Activated CD8-positive, alpha-beta memory T cell treated with anti-CD3 and anti-CD28 coated beads, Interleukin-2, amount 50 U/mL, for 48 hours (primary cell): Measurements from ENCODE around the gene NQO1.
A peak's percentile ranks its signal among the peaks of the same experiment; 100 is the strongest.
"Not testable (repeated sequence)": the region's sequence is repeated elsewhere in the genome, so short reads cannot be mapped to it uniquely, and the experiment has no call there.

Experiments used
- DNase-seq: peaks from one replicate; pipeline ENCODE4 v3.0.0-alpha.2; 2020

NQO1 gene

DNA sequence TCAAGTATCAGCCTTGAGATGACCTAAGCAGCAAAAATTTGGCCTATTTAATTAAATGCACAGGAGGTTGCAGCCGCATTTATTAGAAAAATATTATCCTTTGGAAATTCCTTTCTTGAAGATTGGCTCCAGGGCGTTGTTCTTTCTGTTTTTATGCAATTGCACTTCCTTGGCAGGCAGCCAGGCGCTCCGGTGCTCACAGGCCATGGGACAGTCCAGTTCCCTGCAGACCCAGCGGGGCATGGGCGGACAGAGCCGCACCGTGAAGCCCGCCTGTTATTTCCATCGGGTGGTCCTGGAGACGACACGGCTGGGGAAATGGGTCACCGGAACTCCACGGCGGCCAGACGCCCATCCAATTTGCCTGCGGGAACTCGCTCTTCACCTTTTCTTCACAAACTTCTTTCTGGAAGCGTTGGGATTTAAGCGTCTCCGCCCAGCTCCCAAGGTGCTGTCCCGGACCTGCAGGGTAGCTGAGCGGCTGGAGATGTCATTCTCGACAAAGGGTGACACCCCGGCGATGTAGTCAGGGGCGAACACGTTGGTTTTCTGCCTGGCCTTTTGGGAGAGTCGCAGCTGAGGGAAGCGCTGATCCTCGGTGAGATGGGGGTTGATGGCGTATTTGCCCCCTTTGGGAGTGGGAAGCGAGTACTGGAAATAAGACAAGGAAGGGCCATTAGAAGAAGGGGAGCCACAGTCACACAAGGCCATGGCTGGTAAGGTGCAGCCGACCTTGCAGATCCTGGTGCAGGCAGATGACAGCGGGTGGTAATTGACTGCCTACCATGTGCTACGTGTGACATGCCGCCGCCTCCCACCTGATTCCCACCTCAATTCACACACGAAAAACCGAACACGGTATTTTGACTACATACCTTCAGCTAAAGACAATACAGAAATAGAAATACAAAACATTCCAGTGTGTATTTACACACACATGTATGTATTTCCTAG is 15.9 kb upstream of the NQO1 start:
- no peak for DNase-seq

DNA sequence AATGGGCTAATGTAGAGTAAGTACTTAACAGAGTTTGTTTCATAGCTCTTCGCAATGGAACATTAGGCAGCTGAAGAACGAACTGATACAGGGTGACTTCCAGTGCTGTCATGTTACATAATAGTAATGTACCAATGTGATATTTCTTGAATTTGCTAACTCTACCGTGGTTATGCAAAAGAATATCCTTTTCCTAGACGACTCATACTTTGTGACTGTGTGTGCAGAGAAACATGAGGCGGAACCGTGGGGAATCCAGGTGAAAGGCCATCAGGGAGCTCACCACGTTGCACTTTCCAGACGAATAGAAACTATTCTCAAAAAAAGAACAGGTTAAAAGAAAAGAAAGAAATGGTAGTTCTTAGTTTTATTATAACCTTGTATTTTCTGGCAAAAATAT is 15.2 kb upstream of the NQO1 start:
- DNase-seq = no peak

DNA sequence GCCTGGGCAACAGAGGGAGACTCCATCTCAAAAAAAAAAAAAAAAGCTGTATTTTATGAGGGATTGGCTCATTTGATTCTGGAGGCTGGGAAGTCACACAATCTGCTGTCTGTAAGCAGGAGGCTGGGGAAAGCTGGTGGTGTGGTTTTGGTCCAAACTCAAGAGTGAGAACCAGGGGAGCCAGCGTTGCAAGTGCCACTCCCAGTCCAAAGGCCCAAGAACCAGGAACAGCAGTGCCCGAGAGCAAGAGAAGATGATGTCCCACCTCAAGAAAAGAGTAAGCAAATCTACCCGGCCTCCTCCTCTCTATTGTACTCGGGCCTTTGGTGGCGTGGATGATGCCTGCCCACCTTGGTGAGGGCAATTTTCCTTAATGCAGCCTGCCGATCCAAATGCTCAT is 5.7 kb upstream of the NQO1 start:
- no peak for DNase-seq

DNA sequence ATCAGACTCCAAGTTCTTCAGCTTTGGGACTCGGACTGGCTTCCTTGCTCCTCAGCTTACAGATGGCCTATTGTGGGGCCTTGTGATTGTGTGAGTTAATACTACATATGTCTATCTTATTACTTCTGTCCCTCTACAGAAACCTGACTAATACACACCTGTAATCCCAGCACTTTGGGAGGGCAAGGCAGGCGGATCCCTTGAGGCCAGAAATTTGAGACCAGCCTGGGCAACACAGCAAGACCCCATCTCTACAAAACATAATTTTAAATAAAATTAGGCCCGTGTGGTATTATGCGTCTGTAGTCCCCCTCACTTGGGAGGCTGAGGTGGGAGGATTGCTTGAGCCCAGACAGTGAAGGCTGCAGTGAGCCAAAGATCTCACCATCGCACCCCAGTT is 4.9 kb upstream of the NQO1 start:
- not testable (repeated sequence) for DNase-seq

DNA sequence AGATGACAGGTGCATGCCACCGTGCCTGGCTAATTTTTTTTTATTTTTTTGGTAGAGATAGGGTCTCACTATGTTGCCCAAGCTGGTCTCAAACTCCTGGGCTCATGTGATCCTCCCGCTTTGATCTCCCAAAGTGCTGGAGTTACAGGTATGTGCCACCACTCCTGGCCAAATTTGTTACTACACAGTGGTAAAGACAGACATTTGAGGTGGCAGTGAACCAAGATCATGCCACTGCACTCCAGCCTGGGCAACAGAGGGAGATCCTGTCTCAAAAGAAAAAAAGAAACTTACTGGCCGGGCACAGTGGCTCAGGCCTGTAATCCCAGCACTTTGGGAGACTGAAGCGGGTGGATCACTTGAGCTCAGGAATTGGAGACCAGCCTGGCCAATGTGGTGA is 2.7 kb upstream of the NQO1 start:
- DNase-seq = not testable (repeated sequence)

DNA sequence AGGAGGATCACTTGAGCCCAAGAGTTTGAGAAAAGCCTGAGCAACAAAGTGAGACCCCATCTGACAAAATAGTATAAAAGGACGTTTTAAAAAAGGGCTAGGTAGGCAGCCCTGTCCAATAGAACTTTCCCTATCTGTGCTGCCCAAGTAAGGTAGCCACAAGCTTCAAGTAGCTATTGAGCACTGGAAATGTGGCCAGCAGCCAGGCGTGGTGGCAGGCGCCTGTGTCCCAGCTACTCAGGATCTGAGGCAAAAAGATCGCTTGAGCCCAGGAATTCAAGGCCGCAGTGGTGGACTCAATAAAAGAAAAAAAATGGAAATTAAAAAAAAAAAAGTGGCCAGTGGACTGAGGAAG is 1.5 kb upstream of the NQO1 start:
- no peak for DNase-seq

DNA sequence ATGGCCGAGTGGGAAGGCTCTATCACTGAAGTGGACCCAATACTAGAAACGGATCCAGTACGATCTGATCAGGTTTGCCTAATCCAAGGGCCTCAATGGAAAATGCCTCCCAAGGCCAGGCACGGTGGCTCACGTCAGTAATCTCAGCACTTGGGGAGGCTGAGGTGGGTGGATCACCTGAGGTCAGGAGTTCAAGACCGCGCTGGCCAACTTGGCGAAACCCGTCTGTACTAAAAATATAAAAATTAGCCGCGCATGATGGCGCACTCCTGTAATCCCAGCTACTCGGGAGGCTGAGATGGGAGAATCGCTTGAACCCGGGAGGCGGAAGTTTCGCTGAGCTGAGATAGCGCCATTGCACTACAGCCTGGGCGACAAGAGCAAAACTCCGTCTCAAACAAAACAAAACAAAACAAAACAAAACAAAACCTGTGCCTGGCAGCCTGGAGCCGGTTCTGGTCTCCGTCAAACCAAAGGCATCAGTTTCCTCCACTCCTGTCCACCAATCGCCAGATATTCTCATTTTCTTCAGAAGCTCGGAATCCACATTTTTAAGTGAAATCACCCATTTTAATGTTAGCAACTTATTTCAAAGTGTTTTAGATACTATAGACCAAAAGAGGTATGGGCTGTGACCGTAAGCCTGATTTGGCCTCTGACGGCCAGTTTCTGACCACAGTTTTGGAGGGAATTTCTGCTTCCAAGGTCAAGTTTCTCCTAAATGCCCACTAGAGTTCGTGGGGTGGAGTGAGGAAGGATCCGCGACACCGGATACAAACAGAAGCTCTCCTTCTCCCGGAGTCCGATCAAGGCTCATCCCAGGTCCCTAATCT is 664 bp downstream of the NQO1 start:
- no peak for DNase-seq

DNA sequence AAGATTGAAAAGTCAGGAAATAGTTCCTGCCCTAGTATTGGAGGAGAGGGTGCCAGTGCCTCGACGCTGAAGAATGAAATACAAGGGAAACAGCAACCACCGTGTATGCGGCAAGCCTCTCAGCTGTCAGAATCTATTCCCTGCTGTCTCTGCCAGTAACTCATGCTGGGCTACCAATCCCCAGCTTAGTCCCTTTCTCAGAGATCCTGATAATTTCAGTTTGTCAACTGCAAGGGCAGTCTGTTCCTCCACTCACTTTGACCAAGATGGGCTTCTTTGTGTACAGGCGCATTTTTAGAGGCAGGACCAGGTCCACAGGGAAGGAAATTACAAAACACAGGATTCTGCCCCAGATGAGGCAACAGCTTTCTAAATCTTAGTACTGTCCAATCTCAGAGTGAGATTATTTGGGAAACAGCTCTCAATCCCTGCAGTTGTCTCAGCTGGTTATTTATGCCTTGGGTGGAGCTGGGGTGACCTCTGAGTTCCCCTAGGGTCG is 1.3 kb downstream of the NQO1 start:
- DNase-seq = no peak

DNA sequence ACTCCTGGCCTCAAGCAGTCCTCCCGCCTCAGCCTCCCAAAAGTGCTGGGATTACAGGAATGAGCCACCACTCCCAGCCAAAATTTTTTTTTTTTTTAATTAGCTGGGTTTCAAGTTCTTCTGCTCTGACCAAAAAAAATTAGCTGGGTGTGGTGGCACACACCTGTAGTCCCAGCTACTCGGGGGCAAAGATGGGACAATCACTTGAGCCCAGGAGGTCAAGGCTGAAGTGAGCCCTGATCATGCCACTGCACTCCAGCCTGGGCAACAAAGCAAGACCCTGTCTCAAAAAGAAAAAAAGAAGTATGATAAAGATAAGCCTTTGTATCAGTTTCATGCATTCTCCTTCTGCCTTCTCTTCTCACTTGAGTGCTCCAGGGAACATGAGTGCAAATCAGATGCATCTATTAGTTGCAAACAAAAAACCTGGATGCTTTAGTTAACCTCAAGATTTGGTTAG is 1.9 kb downstream of the NQO1 start:
- peak; percentile 25 for DNase-seq

DNA sequence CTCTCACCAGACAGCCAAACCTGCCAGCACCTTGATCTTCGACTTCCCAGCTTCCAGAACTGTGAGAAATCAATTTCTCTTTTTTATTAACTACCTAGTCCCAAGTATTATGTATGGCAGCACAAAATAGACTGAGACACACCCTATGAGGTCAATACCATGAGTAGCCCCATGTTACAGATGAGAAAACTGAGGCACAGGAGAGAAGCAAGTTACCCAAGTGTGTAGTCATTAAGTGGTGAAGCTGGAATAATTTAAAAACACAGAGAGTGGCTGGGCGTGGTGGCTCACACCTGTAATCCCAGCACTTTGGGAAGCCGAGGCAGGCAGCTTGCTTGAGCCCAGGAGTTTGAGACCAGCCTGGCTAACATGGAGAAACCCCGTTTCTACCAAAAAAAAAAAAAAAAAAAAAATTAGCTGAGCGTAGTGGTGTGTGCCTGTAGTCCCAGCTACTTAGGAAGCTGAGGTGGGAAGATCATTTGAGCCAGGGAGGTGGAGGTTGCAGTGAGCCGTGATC is 4.9 kb downstream of the NQO1 start:
- DNase-seq = no peak

DNA sequence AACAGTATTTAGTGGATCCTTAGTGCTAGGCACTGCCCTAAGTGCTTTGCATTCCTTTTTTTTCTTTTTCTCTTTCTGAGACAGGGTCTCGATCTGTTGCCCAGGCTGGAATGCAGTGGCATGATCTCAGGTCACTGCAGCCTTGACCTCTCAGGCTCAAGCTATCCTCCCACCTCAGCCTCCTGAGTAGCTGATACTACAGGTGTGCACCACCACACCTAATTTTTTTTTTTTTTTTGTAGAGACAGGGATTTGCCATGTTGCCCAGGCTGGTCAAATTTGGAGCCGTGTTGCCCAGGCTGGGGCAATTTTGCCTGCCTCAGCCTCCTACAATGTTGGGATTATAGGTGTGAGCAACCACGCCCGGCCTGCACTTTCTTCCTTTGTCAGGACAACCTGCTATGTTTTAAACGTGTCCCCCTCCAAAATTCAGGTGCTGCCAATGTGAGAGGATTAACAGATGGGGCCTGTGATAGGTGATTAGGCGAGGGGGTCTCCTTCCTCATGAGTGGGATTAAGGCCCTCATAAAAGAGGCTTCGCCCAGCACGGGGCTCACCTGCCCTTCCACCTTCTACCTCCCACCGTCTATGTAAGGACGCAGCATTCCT is 5.4 kb downstream of the NQO1 start:
- peak; percentile 36 for DNase-seq

DNA sequence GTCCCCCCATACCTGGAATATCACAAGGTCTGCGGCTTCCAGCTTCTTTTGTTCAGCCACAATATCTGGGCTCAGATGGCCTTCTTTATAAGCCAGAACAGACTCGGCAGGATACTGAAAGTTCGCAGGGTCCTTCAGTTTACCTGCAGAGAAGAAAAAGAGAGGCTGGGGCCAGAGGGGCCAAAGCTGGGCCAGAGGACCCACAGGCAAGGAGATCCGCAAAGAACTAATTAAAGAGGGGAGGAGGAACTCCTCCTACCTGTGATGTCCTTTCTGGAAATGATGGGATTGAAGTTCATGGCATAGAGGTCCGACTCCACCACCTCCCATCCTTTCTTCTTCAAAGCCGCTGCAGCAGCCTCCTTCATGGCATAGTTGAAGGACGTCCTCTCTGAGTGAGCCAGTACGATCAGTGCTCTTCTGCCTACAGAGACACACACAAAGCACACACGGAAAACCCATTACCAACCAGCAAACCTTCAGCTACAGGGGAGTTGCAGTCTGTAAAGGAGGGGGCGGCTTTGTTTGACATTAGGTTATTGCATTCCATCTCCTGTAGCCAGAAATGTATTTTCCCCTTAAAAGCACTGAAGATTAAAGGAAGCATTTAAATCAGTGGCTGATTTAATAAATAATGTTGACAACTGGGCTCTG is 8.1 kb downstream of the NQO1 start:
- no peak for DNase-seq

DNA sequence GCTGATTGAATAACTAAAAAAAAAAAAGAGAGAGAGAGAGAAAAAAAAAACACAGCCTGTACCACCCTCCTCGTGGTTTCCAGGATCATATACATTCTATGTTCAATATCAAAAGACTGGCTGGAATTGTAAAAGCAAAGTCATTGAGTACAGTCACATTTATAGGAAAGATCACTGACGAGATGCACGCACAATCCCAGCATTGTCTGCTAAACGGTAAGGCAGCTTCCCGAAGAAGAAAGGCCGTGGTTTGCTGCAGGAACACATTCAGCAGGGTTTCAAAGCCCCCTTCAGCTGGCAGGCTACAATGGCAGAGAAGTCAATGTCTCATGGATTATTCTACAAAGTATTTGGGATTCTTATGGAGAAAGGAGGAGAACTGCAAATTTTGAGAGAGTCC is 9.3 kb downstream of the NQO1 start:
- no peak for DNase-seq

DNA sequence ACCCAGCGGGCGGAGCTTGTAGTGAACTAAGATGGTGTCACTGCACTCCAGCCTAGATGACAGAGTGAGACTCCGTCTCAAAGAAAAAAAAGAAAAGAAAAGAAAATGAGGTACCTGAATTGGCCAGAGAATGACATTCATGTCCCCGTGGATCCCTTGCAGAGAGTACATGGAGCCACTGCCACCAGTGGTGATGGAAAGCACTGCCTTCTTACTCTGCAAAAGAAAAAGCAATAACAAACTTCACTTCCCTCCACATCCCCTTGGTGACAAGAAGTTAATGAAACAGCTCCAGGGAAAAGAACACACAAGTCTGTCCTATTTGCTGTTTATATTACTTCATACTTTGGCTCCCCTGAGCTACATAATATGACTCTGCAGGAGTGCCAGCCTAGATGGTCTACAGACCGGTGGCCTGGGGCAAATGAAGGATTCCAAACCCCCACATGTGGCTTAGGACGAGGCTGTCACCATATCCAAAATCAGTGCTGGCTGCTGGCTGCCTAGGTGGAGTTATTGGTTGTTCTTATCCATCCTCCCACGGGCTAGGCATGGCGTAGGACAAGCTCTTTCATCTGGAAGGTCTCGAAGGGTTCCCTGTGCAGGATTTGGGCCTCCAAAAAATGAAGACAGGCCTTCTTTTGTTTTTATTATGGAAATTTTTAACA is 13.3 kb downstream of the NQO1 start:
- DNase-seq = peak; percentile 30

DNA sequence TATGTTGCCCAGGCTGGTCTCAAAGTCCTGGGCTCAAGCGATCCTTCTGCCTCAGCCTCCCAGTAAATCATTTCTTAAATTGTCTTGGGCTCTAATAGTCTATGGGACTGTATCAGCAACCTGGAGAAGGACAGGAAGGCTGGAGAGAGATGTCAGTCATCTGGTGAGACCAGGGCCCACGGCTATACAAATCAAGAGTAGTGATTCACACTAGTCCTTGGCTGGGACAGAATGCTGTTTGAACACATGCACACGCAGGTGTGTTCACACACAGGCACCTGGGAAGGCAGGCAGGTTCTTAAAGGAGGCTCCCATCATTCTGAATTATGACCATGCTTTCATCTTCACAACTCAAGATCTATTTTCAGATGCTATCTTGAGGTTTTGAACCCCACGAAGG is 14.1 kb downstream of the NQO1 start:
- DNase-seq = peak; percentile 34

DNA sequence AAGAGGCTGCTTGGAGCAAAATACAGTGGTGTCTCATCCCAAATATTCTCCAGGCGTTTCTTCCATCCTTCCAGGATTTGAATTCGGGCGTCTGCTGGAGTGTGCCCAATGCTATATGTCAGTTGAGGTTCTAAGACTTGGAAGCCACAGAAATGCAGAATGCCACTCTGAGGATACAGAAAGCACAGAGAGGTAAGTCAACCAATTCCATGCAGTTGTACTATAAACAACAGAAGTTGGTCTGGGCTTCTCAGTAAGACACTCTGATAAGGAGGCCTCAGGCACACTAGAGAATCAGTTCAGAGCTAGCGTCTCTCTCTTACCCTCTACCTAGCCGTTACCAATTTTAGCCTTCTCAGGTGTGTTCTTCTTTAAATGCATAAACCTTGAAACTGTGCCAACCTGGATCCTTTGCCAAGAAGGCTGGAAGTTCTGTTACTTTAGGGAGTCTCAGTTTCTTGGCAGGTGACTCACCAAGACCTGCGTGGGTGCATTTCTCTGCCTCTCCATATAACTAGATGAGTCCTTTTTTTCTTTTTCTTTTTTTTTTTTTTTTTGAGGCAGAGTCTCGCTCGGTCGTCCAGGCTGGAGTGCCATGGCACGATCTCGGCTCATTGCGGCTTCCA is 15.1 kb downstream of the NQO1 start:
- peak; percentile 30 for DNase-seq

DNA sequence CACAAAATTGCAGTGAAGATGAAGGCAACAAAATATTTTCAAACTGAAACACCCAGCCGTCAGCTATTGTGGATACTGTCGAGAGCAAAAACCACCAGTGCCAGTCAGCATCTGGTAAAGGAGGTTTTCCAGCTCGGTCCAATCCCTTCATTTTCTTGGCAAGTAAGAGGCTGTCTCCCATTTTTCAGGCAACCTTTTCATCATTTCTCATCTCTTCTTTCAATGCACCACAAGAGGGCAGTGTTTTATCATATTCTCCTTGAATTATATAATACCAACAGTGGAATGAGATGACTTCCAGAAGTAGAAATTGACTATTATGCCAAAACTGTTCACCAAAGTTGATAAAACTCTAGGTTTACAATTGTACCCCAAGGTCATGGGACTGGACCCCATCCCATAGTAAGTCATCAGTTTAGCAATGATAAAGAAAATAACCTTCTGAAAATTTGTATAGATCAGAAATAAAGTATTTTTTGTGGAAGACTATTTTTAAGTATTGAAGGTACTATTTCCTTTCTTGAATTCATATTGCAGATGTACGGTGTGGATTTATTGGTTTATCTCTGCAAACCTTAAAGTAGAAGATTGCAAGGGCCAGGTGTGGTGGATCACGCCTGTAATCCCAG is 16.8 kb downstream of the NQO1 start:
- peak; percentile 36 for DNase-seq

DNA sequence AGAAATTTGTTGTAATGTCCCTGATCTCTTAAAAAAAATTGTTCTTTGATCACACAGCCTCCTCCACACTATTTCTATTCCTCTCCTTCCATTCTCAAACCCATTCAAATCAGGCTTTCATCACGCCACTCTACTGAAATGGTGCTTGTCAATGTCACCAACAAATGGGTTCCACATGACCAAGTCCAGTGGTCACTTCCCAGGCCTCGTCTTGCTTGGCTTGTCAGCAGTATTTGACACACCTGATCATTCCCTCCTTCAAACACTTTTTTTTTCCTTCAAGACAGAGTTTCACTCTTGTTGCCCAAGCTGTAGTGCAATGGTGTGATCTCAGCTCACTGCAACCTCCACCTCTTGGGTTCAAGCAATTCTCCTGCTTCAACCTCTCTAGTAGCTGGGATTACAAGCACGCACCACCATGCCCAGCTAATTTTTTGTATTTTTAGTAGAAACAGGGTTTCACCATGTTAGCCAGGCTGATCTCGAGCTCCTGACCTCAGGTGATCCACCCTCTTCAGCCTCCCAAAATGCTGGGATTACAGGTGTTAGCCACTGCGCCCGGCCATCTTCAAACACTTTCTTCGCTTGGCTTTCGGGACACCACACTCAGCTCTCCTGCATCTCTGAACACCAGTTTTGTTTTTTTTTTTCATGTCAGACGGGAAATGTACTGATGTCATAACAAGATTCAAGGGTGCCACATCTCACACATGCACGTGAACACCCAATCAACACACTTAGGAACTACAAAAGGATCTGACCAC is 18.3 kb downstream of the NQO1 start:
- peak; percentile 42 for DNase-seq

DNA sequence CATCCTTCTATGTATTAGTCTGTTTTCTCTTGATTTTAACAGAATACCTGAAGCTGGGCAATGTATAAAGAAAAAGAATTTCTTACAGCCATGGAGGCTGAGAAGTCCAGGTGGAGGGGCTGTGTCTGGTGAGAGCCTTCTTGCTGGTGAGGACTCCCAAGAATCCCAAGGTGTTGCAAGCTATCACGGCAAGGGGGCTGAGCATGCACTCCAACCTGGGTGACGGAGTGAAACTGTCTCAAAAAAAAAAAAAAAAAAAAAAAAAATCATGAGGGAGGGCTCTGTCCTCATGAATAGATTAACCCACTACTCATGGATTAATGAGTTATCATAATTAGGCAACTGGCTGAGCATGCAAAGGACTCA is 19.4 kb downstream of the NQO1 start:
- no peak for DNase-seq

DNA sequence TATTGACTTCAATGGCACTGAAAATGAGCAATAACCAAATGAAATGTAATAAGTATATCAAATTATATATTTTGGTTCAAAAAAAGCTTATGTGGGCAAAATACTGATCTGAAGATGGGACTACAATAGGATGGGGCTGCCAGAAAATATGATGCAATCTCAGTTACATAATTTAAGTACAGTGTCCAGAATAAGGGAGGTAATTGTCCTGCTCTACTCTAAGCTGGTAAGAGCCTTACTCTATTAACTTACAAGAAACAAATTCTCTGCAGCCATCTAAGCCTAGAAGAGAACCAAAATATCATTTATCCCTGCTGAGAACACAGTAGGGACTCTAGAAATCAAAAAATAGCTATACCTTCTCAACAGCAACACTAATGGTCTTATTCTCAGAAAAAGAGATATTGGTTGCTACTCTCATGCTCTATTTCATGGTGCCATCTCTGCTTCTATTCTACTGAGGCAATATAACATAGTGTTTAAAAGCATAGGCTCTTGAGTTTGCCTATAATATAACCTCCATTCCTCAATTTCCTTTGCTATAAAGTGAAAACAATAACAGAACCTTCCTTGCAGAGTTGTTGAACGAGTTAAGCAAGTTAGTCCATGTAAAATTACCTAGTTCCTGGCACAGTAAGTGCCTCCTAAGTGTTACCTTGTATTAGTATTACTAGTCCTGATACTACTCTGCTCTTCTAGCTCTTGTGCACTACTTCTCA is 19.9 kb downstream of the NQO1 start:
- no peak for DNase-seq
